Measurements from ENCODE around the gene SPOCK3. TPM values are rescaled to one million over a fixed set of nuclear protein-coding genes. Genes with fewer than 3 reads are reported as not detected.

SPOCK3 gene
- total and polyA plus RNA-seq, 10 of the 15 experiments (the other 5 are each of a cell fraction or from before 2014, with no cell fraction given), result 0.06 to 0.39 (median 0.09) TPM; not detected in 5

DNA sequence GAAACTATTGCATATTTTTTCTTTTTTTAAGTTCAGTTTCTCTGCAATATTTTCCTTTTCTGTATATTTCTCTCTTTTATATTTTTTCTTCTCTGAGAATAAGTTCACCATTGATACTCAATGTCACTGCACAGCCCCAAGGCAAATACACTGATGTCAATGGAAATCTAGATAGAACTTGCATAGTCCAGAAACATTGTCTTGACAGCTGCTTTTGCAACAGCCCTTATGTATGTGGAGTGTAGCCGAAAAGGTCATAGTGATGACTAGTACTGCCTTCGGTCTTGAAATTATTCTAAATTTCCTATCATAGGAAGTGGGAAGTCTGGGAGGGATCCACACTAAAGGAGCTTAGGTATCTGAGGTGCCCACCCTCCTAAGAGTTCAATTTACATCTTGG lies 150.0 kb downstream of the SPOCK3 start:
- CTCF ChIA-PET, result no interaction called here
- intact Hi-C loops (cut with micrococcal nuclease; ENCODE audit: unreplicated experiment), result no loop called here
- no peak for ATAC-seq
- 48% methylated on average over 2 of the region's 2 CpGs for WGBS (ENCODE audit: insufficient coverage, insufficient replicate concordance, low lambda C conversion rate, missing lambda C conversion rate)
- Histone ChIP-seq H3K9ac (ENCODE audit: control insufficient read depth, insufficient read depth, low read length) (no peak overlapping the region), H3K79me2 (ENCODE audit: control insufficient read depth, insufficient read depth, low read length) (no peaks in the 10 kb centered on the region), H3K27me3 (replicated peaks in 1 of 2; ENCODE audit: control insufficient read depth in 2 of 2, insufficient read depth in 2 of 2, low read length in 1 of 2) (no peaks in the 10 kb centered on the region), H4K20me1 (ENCODE audit: control insufficient read depth, insufficient read depth) (no peaks in the 10 kb centered on the region), H3K4me2 (ENCODE audit: control insufficient read depth, insufficient read depth) (no peak overlapping the region), H3K9me3 (replicated peaks; ENCODE audit: control insufficient read depth, insufficient read depth, low read length) (no peaks in the 10 kb centered on the region), H2AFZ (ENCODE audit: control insufficient read depth, low read depth, low read length) (no peak overlapping the region), H3K4me3 (no peak overlapping the region), H3K27ac (ENCODE audit: control insufficient read depth, insufficient read depth) (no peak overlapping the region), H3K36me3 (ENCODE audit: control insufficient read depth in 2 of 2, insufficient read depth in 2 of 2, low read length in 1 of 2) (no peaks in the 10 kb centered on the region), H3K4me1 (ENCODE audit: control insufficient read depth, insufficient read depth, low read length) (no peaks in the 10 kb centered on the region; the same call in 1 of the 2 replicates)
- RAD21 ChIA-PET (ENCODE audit: unreplicated experiment), result interaction anchor here (1.0 kb wide), 1 partner anchor 62 kb away, joined by 3 read pairs; no protein-coding TSS in a partner anchor
- no TSS peak for BruUV-seq (replicated peaks)
- POLR2A ChIA-PET, result no interaction called here
- TF ChIP-seq ZBED1 (IDR thresholded peaks at IDR 0.05; ENCODE audit: borderline replicate concordance) (no peak), TCF3 (IDR thresholded peaks at IDR 0.05; ENCODE audit: borderline replicate concordance, insufficient read depth, low read depth, low read length) (no peak), POLR2A (IDR thresholded peaks at IDR 0.05; ENCODE audit: low read depth, low read length) (no peak), JUND (IDR thresholded peaks at IDR 0.05; ENCODE audit: low read depth, low read length) (no peak), BMI1 (IDR thresholded peaks at IDR 0.05; ENCODE audit: borderline replicate concordance) (no peak), NR2F1 (conservative IDR thresholded peaks at IDR 0.05) (no peak), CEBPB (IDR thresholded peaks at IDR 0.05; ENCODE audit: borderline replicate concordance in 1 of 2, low read depth in 2 of 2, low read length in 2 of 2) (no peak), ZNF622 (IDR thresholded peaks at IDR 0.05) (no peak)
- TF ChIP-seq, protein P1, sequence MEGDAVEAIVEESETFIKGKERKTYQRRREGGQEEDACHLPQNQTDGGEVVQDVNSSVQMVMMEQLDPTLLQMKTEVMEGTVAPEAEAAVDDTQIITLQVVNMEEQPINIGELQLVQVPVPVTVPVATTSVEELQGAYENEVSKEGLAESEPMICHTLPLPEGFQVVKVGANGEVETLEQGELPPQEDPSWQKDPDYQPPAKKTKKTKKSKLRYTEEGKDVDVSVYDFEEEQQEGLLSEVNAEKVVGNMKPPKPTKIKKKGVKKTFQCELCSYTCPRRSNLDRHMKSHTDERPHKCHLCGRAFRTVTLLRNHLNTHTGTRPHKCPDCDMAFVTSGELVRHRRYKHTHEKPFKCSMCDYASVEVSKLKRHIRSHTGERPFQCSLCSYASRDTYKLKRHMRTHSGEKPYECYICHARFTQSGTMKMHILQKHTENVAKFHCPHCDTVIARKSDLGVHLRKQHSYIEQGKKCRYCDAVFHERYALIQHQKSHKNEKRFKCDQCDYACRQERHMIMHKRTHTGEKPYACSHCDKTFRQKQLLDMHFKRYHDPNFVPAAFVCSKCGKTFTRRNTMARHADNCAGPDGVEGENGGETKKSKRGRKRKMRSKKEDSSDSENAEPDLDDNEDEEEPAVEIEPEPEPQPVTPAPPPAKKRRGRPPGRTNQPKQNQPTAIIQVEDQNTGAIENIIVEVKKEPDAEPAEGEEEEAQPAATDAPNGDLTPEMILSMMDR (IDR thresholded peaks at IDR 0.05 in 2 of 3, conservative IDR thresholded peaks at IDR 0.05 in 1 of 3; ENCODE audit: control insufficient read depth in 2 of 3, extremely low read depth in 1 of 3, insufficient read depth in 1 of 3, low read depth in 3 of 3, low read length in 3 of 3), result no peak
- in situ Hi-C loops (cut with MboI), result no loop called here
- no peak for DNase-seq (ENCODE audit: low read depth, low spot score)
- no peak for FAIRE-seq
- SMC1A ChIA-PET (ENCODE audit: uncharacterized antibody, unreplicated experiment), result interaction anchor here (0.7 kb wide), 1 partner anchor 49 kb away, joined by 3 read pairs; no protein-coding TSS in a partner anchor

Data from GM12878 (cell line).